Measurements from ENCODE around the gene NR6A1. TPM values are rescaled to one million over a fixed set of nuclear protein-coding genes. Genes with fewer than 3 reads are reported as not detected.

Gene NR6A1
- polyA plus RNA-seq, 2 of the 4 experiments (the other 2 are of a cell fraction) = 1.7 to 3.3 TPM

GRCh38 chr9:124766326-124766725 lies 4.8 kb downstream of the NR6A1 start:
- DNase-seq (ENCODE audit: low read depth in 1 of 2, low spot score in 1 of 2) (no peak), FAIRE-seq (no peak), ATAC-seq (no peak)
- ChIA-PET CTCF (interaction anchor here (0.7 to 19.4 kb wide), 15 partner anchors 8 to 214 kb away, joined by 3 to 166 read pairs (median 4); partner anchors contain the start of genes ARPC5L, RPL35 and WDR38), POLR2A (interaction anchor here (0.5 kb wide), 1 partner anchor 137 kb away, joined by 3 read pairs; no protein-coding TSS in a partner anchor)
- peaks cover 22% of the 10 kb centered on the region; the same call in 2 of the 3 replicates for H3K4me1 ChIP-seq
- no peak overlapping the region for H3K4me3 ChIP-seq
- WGBS (ENCODE audit: missing lambda C conversion rate) = 96% methylated on average over 1 of the region's 1 CpG
- TF ChIP-seq ZC3H11A (IDR thresholded peaks at IDR 0.05) (no peak), MAFK (IDR thresholded peaks at IDR 0.05; ENCODE audit: partially characterized antibody) (no peak), CHD2 (IDR thresholded peaks at IDR 0.05; ENCODE audit: low read length, partially characterized antibody) (no peak), CEBPB (IDR thresholded peaks at IDR 0.05) (no peak), TP53 (CRISPR knock-in tag; IDR thresholded peaks at IDR 0.05) (no peak), PHF8 (IDR thresholded peaks at IDR 0.05; ENCODE audit: borderline replicate concordance, low read depth) (no peak), HES2 (IDR thresholded peaks at IDR 0.05) (no peak), USF2 (IDR thresholded peaks at IDR 0.05) (no peak)
- H3K27ac ChIP-seq = no peak overlapping the region
- no peak overlapping the region for H3K4me2 ChIP-seq
- no peaks in the 10 kb centered on the region for H3K9me3 ChIP-seq

- FAIRE-seq (no peak), ATAC-seq (no peak), DNase-seq (ENCODE audit: low read depth in 1 of 2, low spot score in 1 of 2) (no peak)
- Histone ChIP-seq H3K4me2 (no peak overlapping the region), H3K4me1 (peaks cover 22% of the 10 kb centered on the region; the same call in 2 of the 3 replicates), H3K9me3 (no peaks in the 10 kb centered on the region), H3K4me3 (no peak overlapping the region), H3K27ac (no peak overlapping the region)
- TF ChIP-seq EHMT2 (IDR thresholded peaks at IDR 0.05; ENCODE audit: low read depth) (no peak), KDM1A (IDR thresholded peaks at IDR 0.05; ENCODE audit: low read depth) (no peak), MAZ (IDR thresholded peaks at IDR 0.05; ENCODE audit: borderline replicate concordance, low read depth, low read length) (no peak), ESRRA (IDR thresholded peaks at IDR 0.05; ENCODE audit: borderline replicate concordance, low read length) (no peak), CEBPB (IDR thresholded peaks at IDR 0.05) (no peak)
- 82% methylated on average over 6 of the region's 6 CpGs for WGBS (ENCODE audit: missing lambda C conversion rate)
- ChIA-PET POLR2A (interaction anchor here (0.6 kb wide), 1 partner anchor 14 kb away, joined by 3 read pairs; no protein-coding TSS in a partner anchor), CTCF (interaction anchor here (0.9 to 19.4 kb wide), 27 partner anchors 7 to 347 kb away, joined by 3 to 166 read pairs (median 6); partner anchors contain the start of genes ARPC5L, NR6A1, OLFML2A and RPL35)
These were observed 5.7 kb downstream of the NR6A1 start for GRCh38 chr9:124765439-124765835.

GRCh38 chr9:124764774-124765438 lies 6.2 kb downstream of the NR6A1 start:
- H3K27ac ChIP-seq = no peak overlapping the region
- ChIA-PET CTCF (interaction anchor here (0.9 to 19.4 kb wide), 28 partner anchors 7 to 346 kb away, joined by 3 to 166 read pairs (median 5); partner anchors contain the start of genes ARPC5L, NR6A1, OLFML2A and RPL35), POLR2A (interaction anchor here (0.6 kb wide), 1 partner anchor 15 kb away, joined by 3 read pairs; no protein-coding TSS in a partner anchor)
- ATAC-seq (peak; percentile 54 to 76; a peak in 4 of 6 replicates), FAIRE-seq (no peak), DNase-seq (ENCODE audit: low read depth in 1 of 2, low spot score in 1 of 2) (peak; percentile 50 to 53)
- peaks cover 22% of the 10 kb centered on the region; the same call in 2 of the 3 replicates for H3K4me1 ChIP-seq
- TF ChIP-seq RAD21 (conservative IDR thresholded peaks at IDR 0.05 in 1 of 2, IDR thresholded peaks at IDR 0.05 in 1 of 2) (peak; percentile 53 to 61), SMC3 (IDR thresholded peaks at IDR 0.05) (peak; percentile 23; the same call in 1 of the 3 replicates), FOSB (CRISPR knock-in tag; IDR thresholded peaks at IDR 0.05) (no peak), CTCF (IDR thresholded peaks at IDR 0.05) (peak; percentile 50), HOXB5 (CRISPR knock-in tag; IDR thresholded peaks at IDR 0.05) (no peak)
- 52% methylated on average over 6 of the region's 6 CpGs for WGBS (ENCODE audit: missing lambda C conversion rate)
- H3K4me2 ChIP-seq = no peak overlapping the region
- H3K9me3 ChIP-seq = no peaks in the 10 kb centered on the region
- H3K4me3 ChIP-seq = no peak overlapping the region

All from A549 (cell line).